NT2/D1 (cell line): Measurements from ENCODE around the gene BSG.

Experiments used
- YY1 ChIP-seq: IDR thresholded peaks from 2 replicates; pipeline ENCODE4 v1.6.1; 2011; ENCODE audit not compliant: insufficient read length, insufficient read depth
- ZNF274 ChIP-seq: IDR thresholded peaks from 2 replicates; pipeline ENCODE4 v1.6.1; 2011; ENCODE audit warnings: mild to moderate bottlenecking, low read depth, low read length

GRCh38 chr19:628168-628567 lies 55.8 kb downstream of the BSG start:
- TF ChIP-seq ZNF274 (no peak), YY1 (no peak)
